Activated T-cell treated with anti-CD3 and anti-CD28 coated beads for 4 hours (primary cell): Measurements from ENCODE around the gene KIF21B.
"Not testable (repeated sequence)": the region's sequence is repeated elsewhere in the genome, so short reads cannot be mapped to it uniquely, and the experiment has no call there.

Experiments used
- DNase-seq: peaks from one replicate; pipeline ENCODE4 v3.0.0-alpha.2; 2020

Gene KIF21B

GRCh38 chr1:200931776-200932175 is 91.7 kb downstream of the KIF21B start:
- DNase-seq: no peak

DNA sequence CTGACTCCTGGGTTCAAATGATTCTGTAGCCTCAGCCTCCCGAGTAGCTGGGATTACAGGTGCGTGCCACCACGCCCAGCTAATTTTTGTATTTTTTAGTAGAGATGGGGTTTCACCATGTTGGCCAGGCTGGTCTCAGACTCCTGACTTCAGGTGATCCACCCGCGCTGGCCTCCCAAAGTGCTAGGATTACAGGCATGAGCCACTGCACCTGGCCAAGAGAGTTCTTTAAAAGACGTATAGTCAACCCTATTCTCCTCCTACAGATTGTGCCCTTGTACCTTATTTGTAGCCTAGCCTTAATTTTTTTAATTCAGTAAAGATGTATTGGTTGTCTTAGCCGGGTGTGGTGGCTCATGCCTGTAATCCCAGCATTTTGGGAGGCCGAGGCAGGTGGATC is 93.2 kb downstream of the KIF21B start:
- not testable (repeated sequence) for DNase-seq

- DNase-seq: no peak
Measured at GRCh38 chr1:200929530-200930278, 93.8 kb downstream of the KIF21B start.

DNA sequence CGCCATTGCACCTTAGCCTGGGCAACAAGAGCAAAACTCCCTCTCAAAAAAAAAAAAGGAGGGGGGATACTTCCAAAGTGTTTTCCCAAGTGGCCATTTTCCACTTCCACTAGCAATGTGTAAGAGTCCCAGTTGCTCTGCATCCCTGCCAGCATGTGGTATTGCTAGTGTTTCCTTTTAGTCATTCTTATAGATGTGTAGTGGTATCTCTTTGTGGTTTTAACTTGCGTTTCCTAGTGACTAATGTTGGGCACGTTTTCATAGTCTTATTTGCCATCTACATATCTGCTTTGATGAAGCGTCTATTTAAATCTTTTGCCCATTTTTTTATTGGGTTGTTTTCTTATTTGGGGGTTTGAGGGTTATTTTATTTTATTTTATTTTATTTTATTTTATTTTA is 97.7 kb downstream of the KIF21B start:
- no peak for DNase-seq

GRCh38 chr1:200923601-200924000 is 99.9 kb downstream of the KIF21B start:
- no peak for DNase-seq

- DNase-seq: no peak
Measured at GRCh38 chr1:200922406-200922805, 101.1 kb downstream of the KIF21B start.

GRCh38 chr1:200921571-200922110 is 101.9 kb downstream of the KIF21B start:
- no peak for DNase-seq
